H1 (cell line): Measurements from ENCODE around the gene C1QTNF1. TPM values are rescaled to one million over a fixed set of nuclear protein-coding genes. Genes with fewer than 3 reads are reported as not detected.

Source experiments
- JUND ChIP-seq: IDR thresholded peaks from 2 replicates; pipeline ENCODE4 v1.6.1; 2011; ENCODE audit warnings: mild to moderate bottlenecking, improper control_type of control experiment, low read length
- polyA plus RNA-seq, 7 experiments: library from polyadenylated mRNA; depleted of rRNA in 3 of 7; stranded (reverse) in 5 of 7; unstranded in 2 of 7; fragments of >200 nt in 5 of 7; fragments of 200-250 nt in 2 of 7; gene quantifications; 1 replicate in 5 of 7; 2 replicates in 1 of 7; 4 replicates in 1 of 7; pipeline versions ENCODE4 v1.2.1 to v1.2.3, GENCODE V29; 2011 to 2013; ENCODE audit warnings: missing spikeins in 2 of 7, mixed read lengths in 2 of 7
- total RNA-seq: library from RNA; stranded (reverse); fragmentation: NEBNext Ultra II Directional; extraction: Animal tissue kit (Norgen Biotek cat#: 25700); gene quantifications from 2 replicates; pipeline ENCODE4 v1.2.1, GENCODE V29; 2021
- TF ChIP-seq, protein P1 (sequence below), 3 experiments: IDR thresholded peaks; 1 replicate in 2 of 3; 2 replicates in 1 of 3; pipeline versions ENCODE4 v1.5.1 to v1.6.1; 2011; ENCODE audit warnings: low read length in 3 of 3, mild to moderate bottlenecking in 3 of 3, inconsistent platforms in 2 of 3, low read depth in 1 of 3, moderate library complexity in 1 of 3; ENCODE audit not compliant: insufficient read depth in 1 of 3; ENCODE audit errors: control extremely low read depth in 1 of 3

C1QTNF1 gene
- total and polyA plus RNA-seq, 2 of the 8 experiments (the other 6 are each of a cell fraction or from before 2014, with no cell fraction given) = 1.5 to 2.5 TPM

DNA sequence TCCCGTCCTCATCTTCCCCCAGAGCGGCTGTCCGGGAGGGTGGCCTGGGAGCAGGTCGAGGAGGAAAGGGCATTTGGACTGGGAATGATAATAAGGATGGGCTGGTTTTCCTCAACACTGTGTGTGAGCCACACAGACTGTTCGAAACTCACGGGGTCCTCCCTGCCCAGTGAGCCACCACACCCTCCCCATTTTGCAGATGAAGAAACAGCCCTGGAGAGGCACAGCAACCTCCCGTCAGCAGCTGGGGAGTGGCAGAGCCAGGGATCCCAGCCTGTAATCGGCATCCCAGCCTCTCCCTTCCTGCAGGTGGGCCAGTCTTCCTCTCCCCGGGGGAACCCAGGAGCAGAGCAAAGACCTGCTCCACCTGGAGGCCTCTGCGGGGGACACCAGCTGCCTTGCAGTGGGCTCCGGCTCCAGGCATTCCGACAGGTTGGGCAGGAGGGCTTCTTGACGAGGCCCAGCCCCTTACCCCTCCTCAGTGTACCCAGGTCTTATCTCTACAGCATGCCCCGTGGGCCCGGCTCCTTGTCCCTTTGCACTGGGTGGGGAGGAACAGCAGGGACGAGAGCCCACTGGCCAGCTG lies 74.4 kb downstream of the C1QTNF1 start (continued):
- TF ChIP-seq, protein P1, sequence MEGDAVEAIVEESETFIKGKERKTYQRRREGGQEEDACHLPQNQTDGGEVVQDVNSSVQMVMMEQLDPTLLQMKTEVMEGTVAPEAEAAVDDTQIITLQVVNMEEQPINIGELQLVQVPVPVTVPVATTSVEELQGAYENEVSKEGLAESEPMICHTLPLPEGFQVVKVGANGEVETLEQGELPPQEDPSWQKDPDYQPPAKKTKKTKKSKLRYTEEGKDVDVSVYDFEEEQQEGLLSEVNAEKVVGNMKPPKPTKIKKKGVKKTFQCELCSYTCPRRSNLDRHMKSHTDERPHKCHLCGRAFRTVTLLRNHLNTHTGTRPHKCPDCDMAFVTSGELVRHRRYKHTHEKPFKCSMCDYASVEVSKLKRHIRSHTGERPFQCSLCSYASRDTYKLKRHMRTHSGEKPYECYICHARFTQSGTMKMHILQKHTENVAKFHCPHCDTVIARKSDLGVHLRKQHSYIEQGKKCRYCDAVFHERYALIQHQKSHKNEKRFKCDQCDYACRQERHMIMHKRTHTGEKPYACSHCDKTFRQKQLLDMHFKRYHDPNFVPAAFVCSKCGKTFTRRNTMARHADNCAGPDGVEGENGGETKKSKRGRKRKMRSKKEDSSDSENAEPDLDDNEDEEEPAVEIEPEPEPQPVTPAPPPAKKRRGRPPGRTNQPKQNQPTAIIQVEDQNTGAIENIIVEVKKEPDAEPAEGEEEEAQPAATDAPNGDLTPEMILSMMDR (IDR thresholded peaks at IDR 0.05; ENCODE audit: control extremely low read depth in 1 of 3, insufficient read depth in 1 of 3, low read depth in 1 of 3, low read length in 3 of 3) = peak in 2 of 3 experiments; percentile 15 to 23; a peak in 3 of 4 replicates
- TF ChIP-seq JUND = no peak

Other genes starting within 250 kb of the C1QTNF1 start
- 14.7 and 14.8 TPM in 2 replicates for gene CYTH1, start 241.9 kb upstream of the C1QTNF1 start, total RNA-seq
- 12.8 and 13.8 TPM in 2 replicates for gene CYTH1, start 241.9 kb upstream of the C1QTNF1 start, polyA plus RNA-seq (2011; rRNA removed)
- 65.8 and 67.7 TPM in 2 replicates for gene USP36, start 183.4 kb upstream of the C1QTNF1 start, total RNA-seq
- 40.7 and 44.8 TPM in 2 replicates for gene USP36, start 183.4 kb upstream of the C1QTNF1 start, polyA plus RNA-seq (2011; rRNA removed)
- gene CEP295NL, start 121.0 kb upstream of the C1QTNF1 start, total RNA-seq = 1.4 and 2.0 TPM in 2 replicates
- gene CEP295NL, start 121.0 kb upstream of the C1QTNF1 start, polyA plus RNA-seq (2011; rRNA removed) = 0.05 and 0.06 TPM in 2 replicates
- gene TIMP2, start 98.8 kb upstream of the C1QTNF1 start, total RNA-seq = 42.7 and 43.3 TPM in 2 replicates
- gene TIMP2, start 98.8 kb upstream of the C1QTNF1 start, polyA plus RNA-seq (2011; rRNA removed) = 18.2 and 21.5 TPM in 2 replicates
- 53.8 and 56.1 TPM in 2 replicates for gene LGALS3BP, start 44.2 kb upstream of the C1QTNF1 start, total RNA-seq
- 61.6 and 87.5 TPM in 2 replicates for gene LGALS3BP, start 44.2 kb upstream of the C1QTNF1 start, polyA plus RNA-seq (2011; rRNA removed)
- 30.7 and 32.6 TPM in 2 replicates for gene CANT1, start 14.4 kb upstream of the C1QTNF1 start, total RNA-seq
- 23.0 and 28.3 TPM in 2 replicates for gene CANT1, start 14.4 kb upstream of the C1QTNF1 start, polyA plus RNA-seq (2011; rRNA removed)
- 30.6 and 36.1 TPM in 2 replicates for gene ENGASE, start 50.7 kb downstream of the C1QTNF1 start, total RNA-seq
- 9.3 and 18.8 TPM in 2 replicates for gene ENGASE, start 50.7 kb downstream of the C1QTNF1 start, polyA plus RNA-seq (2011; rRNA removed)